Right renal cortex interstitium (tissue), 3 donors: Measurements from ENCODE around the gene TMOD1. TPM values are rescaled to one million over a fixed set of nuclear protein-coding genes. Genes with fewer than 3 reads are reported as not detected.
"Not testable (repeated sequence)": the region's sequence is repeated elsewhere in the genome, so short reads cannot be mapped to it uniquely, and the experiment has no call there.

Source experiments
- DNase-seq, 3 donors: peaks; one replicate each; pipeline ENCODE4 v3.0.0-alpha.2; 2013; ENCODE audit warnings: low read depth in 3 of 3, low spot score in 2 of 3
- polyA plus RNA-seq, 3 donors: library from polyadenylated mRNA; unstranded; fragments of 120-200 nt; gene quantifications; one replicate each; pipeline ENCODE4 v1.2.1, GENCODE V29; 2013; ENCODE audit not compliant: insufficient read length in 3 of 3

The TMOD1 gene
- polyA plus RNA-seq, 3 donors = 2.0 to 3.0 (median 2.1) TPM

DNA sequence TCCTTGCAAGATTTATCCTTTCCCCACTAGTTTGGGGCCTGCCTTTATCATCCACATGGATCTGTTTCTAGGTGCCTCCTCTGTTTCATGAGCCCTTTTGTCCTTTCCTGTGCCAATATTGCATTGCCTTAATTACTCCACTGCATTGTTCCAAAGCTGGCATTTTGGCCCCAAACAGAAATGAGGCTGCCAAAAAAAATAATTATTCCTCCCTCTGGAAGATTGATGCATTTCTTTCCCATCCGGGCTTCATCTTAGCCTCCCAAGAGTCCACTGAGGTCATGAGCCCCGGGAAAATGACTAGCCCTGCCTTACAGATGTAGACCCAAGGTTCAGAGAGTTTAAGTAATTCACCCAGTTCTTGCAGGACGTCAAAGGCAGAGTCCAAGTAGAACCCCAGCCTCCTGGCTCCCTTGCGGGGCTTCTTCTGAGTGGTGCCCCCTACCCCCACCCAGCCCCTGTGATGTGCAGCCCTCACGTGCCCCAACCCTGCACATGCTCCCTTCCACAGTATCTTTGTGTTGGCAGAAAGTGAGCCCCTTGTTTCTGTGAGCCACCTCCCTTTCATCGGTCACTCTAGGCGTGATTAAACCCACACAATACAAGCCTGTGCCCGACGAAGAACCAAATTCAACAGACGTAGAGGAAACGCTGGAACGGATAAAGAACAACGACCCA, 62.1 kb downstream of the TMOD1 start:
- no peak for DNase-seq

DNA sequence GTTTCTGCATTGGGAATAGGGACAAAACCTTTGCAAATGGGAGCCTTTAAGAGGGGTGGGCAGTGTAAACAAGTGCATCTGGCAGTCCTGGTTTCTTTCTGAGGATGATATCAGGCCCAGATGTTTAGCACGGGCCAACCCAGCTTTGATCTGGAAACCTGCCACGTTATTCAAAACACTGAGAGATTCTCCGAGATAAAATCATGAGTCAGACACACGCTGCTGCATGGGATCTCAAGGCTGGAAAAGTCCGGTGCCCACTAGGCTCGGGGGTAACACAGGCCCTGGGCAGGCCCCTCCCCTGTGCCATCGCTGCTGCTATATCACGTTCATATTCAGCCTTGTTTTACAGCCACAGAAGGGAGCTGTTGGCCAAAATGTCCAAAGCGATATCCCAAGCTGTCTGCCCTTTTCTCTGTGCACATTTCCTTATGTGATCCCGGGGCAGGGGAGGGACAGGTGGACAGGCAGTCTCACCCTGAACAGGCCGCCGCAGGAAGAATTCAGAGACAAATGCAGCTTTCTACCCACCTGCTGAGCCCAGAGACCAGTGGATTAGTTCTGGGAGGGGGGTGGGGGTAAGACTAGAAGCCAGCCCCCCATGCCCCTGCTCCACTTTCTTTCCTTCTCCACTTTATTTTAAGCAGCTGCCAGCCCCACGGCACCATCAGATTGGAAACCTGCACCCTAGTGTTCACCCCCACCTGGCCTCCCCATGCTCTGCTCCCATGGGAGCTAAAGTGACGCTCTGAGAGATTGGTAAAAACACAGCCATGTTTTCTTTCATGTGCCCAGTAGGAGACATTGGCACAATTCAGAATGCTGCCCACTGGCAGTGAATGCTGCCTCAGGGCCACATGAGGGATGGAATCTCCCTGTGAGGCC, 63.1 kb downstream of the TMOD1 start:
- no peak for DNase-seq

DNA sequence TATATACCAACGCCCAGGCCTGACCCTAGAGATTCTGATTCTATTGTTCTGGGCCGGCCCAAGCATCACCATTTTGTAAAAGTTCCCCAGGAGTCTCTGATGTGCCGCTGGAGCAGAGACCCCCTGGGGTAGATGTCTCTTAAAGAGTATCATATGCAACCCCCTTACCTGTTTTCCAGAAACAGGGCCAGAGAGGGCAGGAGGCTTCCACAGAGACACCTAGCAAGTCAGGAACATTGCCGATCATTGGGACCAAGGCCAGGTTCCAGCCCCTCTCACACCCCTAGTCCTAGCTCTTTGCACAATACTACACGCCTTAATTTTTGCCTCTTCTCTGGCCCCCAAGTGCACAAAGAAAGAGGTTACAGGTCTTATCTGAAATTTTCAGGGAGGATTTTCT, 63.8 kb downstream of the TMOD1 start:
- no peak for DNase-seq

DNA sequence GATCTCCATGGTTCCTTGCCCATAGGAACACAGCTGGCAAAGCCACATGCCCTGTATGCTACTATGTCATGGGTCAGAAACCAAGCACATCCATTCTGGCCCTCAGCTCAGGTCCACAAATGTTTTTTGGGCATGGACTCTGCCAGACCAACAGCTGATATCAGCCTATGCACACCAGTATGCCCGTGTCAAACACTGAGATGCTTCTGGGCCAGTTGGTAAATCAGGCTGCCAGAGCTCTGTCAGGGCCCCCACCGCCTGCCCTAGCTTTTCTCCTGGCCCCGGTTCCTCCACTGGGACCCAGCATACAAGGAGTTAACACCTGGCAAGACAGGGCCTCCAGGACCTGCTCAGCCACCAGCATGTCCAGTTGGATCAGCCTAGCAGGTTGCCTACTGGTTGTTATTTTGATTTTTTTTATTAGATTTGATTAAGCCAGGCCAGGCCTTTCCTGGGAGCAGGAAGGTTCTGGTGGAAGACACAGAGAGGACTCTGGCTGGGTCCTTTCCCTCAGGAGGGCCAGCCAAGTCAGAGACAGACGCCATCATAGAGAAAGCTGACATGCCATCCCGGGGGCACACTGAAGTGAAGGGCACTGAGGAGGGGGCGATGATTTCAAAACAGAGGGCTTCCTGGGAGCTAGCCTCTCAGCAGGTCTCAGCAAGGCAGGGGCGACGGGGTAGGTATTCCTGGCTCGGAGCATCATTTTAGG, 65.9 kb downstream of the TMOD1 start:
- no peak for DNase-seq

DNA sequence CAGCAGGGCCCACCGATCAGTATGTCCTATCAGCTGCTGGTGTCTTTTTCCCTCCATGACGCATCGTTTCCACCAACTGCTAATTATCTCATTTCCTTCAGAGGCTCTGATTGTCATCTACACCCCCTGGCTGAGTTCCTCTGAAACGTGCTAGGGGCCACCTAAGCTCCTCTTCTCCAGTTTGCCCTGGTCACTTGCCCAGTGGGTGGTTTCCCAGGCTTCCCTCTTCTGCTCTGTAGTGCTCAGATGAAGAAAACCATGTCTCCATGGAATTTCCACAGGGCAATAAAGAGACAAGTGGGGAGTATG, 66.4 kb downstream of the TMOD1 start:
- no peak for DNase-seq

DNA sequence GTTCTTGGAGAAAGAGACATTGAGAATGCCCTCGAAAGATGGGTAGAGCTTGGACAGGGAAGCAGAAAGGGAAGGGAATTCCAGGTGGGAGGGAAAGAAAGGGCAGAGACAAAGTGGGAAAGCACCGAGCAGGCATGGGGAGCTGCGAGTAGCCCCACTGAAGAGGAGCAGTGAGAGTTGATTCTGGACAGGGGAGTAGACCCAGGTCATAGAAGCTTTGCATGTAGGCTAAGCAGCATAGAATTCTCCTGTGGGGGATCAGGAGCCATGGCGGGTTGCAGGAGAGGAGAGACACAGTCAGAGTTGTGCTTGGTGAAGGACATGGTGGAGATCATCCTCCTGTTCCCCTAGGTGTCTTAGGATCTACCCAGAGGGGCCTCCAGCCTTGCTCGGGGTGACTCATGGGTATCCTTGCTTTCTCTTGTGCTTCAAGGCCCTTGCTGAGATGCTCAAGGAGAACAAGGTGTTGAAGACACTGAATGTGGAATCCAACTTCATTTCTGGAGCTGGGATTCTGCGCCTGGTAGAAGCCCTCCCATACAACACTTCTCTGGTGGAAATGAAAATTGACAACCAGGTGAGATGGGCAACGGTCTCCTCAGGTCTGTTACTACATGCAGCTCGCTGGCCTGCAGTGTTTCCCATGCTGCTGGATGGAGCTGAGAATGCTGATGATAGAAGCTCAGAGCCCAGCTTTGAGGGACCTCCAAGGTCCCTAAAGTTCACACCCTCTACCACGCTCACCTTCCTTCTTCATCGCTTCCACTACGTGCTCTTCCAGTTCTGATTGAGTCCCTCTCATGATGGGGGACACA, 67.2 kb downstream of the TMOD1 start:
- no peak for DNase-seq

DNA sequence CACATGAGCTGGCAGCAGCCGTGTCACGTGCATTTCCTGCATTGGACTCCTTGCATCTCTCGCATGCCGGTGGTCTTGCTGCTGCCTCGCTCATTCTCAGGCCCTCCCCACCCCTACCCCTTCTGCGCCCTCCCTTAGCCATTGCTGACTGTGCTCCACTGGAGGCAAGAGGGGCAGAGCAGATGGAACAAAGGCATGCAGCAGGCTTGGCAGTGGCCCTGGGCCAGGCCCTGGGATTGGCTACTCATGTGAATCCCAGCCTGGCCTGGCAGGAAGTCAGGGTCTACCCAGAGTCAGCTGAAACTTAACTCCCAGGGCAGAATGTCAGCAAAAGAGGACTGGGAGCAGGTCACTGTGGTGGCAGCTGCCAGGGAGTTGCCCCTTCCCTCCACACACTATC, 69.4 kb downstream of the TMOD1 start:
- DNase-seq = no peak

DNA sequence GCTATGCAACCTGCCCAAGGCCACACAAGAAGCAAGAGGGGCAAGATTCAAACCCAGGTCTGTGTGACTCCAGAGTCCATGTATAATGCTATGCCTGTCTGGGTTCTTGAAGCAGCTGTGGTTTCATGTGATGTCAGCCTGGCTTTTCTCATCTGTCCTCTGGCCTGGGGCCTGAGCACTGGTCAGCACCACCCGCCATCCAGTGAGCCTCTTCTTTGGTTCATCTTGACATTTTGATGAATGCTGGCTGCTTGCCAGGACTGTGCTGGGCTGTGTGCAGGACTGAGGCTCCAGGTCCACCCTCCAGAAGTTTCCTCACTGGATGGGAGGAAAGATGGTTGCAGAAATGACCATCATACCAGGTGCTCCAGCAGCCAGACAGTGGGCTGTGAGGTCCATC, 70.2 kb downstream of the TMOD1 start:
- DNase-seq = no peak

DNA sequence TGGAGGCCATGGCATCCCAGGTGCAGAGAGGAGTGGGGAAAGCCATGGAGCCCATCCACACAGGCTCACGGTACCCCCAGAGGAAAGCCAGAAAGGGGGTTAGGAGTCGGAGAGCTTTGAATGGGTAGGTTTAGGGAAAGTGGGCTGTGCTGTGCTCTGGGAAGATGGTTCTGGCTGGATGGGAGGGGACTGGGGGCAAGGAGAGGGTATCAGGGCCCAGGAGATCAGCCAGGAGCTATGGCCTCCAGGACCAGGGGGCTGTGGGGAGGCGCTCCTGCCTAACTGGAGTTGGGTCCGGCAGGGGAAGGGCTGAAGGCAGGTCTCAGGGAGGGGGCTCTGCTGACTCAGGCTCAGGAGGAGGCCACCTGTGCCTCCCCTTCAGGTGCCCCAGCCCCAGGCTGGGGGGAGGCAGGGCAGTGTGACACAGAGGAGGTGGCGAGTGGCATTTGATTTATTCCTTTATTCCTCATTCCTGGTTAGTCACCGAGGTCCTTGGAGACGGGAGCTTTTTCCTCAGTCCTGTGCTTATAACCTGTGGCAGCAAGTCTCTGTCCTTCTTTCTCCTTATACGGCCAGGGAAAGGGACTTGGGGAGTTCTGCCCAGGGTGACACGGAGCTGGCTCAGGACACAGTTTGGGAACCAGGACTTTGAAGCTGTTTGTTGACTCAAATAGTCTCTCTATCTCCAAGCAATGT, 70.9 kb downstream of the TMOD1 start:
- no peak for DNase-seq

DNA sequence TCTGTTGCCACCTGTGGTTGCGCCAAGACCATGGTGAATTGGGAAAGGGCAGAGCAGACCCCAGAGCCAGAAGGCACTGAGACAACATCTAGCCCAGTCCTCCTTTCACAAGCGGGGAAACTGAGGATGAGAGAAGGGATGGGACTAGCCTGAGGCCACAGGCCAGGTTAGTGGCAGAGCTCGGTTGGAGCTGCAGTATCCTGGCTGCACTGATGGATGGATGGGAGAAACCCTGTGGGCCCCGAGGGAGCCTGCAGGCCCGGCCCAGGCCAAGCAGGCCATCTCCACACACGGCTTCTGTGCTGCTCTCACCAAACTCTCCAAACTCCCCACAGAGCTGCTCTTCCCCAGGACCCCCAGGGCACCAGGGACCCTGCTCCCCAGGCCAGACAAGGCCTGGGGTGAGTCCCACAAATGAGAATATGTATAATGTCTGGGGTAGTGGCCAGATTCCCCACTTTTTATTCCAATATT, 71.5 kb downstream of the TMOD1 start:
- no peak for DNase-seq

DNA sequence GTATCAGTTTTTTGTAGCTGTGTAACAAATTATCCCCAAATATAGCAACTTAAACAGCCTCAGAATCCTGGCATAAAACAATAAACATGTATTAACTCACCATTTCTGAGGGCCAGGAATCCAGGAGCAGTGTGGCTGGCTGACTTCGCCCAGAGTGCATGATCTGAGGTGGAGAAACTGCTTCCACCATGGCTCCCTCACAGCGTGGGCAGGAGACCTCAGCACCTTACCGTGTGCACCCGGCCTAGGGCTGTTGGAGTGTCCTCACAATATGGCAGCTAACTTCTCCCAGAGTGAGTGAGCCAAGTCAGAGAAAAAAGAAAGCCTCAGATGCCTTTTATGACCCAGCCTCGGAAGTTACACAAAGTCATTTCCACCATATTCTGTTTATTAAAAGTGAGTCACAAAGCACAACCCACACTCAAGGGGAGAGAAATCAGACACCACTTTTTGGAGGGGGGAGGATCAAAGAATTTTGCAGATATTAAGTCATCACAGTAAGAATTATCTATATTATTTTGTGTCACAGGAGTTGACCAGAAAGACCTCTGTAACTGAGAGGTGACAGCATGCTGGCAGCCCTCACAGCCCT, 72.1 kb downstream of the TMOD1 start:
- no peak for DNase-seq

DNA sequence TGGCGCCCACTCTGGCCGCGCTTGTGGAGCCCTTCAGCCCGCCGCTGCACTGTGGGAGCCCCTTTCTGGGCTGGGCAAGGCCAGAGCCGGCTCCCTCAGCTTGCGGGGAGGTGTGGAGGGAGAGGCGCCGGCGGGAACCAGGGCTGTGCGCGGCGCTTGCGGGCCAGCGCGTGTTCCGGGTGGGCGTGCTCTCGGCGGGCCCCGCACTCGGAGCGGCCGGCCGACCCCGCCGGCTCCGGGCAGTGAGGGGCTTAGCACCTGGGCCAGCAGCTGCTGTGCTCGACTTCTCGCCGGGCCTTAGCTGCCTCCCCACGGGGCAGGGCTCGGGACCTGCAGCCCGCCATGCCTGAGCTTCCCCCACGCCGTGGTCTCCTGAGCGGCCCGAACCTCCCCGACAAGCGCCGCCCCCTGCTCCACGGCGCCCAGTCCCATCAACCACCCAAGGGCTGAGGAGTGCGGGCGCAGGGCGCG, 72.7 kb downstream of the TMOD1 start:
- not testable (repeated sequence) for DNase-seq

DNA sequence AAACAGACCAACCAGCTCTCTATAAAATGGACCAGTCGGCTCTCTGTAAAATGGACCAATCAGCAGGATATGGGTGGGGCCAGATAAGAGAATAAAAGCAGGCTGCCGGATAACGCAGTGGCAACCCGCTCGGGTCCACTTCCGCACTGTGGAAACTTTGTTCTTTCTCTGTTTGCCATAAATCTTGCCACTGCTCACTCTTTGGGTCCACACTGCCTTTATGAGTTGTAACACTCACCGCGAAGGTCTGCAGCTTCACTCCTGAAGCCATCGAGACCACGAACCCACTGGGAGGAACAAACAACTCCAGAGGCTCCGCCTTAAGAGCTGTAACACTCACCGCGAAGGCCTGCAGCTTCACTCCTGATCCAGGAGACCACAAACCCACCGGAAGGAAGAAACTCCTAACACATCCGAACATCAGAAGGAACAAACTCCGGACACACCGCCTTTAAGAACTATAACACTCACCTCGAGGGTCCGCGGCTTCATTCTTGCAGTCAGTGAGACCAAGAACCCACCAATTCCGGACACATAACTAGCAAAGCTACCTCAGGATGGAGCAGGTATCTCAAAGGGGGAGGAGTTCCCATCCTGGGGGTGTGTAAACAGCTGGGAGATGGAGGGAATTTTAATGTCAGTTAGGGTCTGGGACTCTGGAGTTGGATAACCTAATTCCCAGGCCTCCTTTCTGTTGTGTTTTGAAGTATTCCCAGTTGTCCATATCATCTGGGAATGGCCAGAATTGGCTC, 73.6 kb downstream of the TMOD1 start:
- not testable (repeated sequence) for DNase-seq

DNA sequence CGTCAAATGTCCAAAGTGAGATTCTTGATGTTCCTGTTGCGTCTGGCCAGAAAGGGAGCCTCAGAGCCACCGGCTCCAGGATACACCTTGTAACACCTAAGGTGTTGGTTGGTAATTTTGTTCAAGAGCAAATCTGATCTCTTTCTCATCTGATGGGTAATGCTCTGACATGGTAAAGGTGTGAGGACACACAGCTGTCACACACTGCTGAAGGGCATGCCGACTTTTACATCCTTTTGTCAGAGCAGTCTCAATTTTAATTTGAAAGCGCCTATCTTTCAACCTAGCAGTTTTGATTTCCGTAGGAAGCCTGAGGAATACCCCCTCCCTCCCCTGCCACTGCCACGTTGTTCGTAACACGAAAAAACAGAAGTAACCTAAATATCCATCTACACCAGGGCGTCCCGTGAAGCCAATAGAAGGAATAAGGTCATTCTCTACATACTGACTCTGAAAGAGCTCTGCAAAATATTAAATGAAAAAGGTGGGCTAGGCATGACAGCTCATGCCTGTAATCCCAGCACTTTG, 74.3 kb downstream of the TMOD1 start:
- no peak for DNase-seq

DNA sequence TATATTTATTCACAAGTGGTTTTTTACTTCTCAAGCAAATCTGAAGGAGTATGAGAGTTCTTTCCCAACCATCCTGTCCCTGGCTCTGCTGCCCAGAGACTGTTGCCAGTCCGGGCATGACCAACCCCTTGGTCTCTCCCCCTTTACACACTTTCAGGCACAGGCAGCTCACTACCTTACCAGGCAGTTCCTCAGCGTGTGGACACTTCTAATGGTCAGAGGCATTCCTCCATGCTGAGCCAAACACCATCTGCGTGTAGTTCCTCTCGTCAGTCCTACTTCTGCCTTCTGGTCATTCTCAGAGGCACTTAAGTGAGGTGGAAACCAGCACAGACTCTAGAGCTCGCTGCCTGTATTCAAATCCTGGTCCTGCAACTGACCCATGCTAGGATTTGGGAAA, 75.6 kb downstream of the TMOD1 start:
- no peak for DNase-seq

DNA sequence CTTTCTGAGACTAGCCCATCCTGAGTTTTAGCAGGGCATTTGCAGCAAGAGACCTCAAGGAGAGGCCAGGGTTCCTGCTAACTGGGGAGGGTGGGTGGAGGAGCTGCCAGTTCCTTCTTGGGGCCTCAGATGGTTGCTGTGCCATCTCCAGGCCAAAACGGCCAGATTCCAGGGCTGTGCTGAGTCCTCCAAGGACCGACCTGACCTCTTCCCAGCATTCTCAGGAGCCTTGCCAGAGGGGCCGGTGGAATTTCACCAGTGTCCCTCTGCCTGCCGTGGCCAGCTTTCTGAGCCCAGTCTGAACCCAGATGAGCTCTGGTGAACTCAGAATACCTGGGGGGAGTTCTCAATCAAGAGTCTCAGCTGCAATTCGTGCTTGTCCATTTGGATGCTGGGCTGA, 77.4 kb downstream of the TMOD1 start:
- no peak for DNase-seq

DNA sequence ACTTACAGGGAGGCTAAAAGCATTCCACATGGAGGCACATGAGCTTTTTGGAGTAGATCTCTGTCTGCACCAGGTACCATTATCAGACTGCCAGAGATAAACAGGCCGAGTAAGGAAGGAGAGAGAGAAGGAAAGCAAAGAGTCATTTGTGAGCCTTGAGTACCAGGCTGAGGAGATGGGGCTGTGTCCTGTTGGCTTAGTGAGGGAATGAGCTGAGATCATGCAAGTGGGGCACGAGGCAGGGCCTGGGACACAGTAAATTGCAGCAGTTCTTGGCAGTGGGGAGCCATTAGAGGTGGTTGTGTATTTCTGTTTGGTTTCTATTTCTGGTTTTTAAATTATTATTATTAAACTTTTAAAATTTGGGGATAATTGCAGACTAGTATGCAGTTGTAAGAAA, 78.4 kb downstream of the TMOD1 start:
- DNase-seq = no peak

DNA sequence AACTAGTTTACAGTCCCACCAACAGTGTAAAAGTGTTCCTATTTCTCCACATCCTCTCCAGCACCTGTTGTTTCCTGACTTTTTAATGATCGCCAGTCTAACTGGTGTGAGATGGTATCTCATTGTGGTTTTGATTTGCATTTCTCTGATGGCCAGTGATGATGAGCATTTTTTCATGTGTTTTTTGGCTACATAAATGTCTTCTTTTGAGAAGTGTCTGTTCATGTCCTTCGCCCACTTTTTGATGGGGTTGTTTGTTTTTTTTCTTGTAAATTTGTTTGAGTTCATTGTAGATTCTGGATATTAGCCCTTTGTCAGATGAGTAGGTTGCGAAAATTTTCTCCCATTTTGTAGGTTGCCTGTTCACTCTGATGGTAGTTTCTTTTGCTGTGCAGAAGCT, 80.1 kb downstream of the TMOD1 start:
- not testable (repeated sequence) for DNase-seq

DNA sequence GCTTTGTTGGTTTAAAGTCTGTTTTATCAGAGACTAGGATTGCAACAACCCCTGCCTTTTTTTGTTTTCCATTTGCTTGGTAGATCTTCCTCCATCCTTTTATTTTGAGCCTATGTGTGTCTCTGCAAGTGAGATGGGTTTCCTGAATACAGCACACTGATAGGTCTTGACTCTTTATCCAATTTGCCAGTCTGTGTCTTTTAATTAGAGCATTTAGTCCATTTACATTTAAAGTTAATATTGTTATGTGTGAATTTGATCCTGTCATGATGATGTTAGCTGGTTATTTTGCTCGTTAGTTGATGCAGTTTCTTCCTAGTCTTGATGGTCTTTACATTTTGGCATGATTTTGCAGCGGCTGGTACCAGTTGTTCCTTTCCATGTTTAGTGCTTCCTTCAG, 83.3 kb downstream of the TMOD1 start:
- not testable (repeated sequence) for DNase-seq
